ENCODE measurements around the gene TSSK6. TPM values are rescaled to one million over a fixed set of nuclear protein-coding genes. Genes with fewer than 3 reads are reported as not detected.

Gene TSSK6
- total and polyA plus RNA-seq, 9 donors = 0.31 to 0.80 (median 0.64) TPM

Other genes with a start within 250 kb of the TSSK6 start
- 1.3 TPM for gene TM6SF2, start 242.2 kb downstream of the TSSK6 start, total RNA-seq
- 1 to 10 TPM; 1.8 to 6.7 (median 2.4) TPM for gene TM6SF2, start 242.2 kb downstream of the TSSK6 start, polyA plus RNA-seq (ENCODE audit: insufficient read depth in 1 of 8, insufficient read length in 8 of 8, low replicate concordance in 1 of 8)
- 22.2 TPM for gene SUGP1, start 195.0 kb downstream of the TSSK6 start, total RNA-seq
- gene SUGP1, start 195.0 kb downstream of the TSSK6 start, polyA plus RNA-seq (ENCODE audit: insufficient read depth in 1 of 8, insufficient read length in 8 of 8, low replicate concordance in 1 of 8) = 10 to 100 TPM; 32.4 to 43.9 (median 37.5) TPM
- 28.9 TPM for gene MAU2, start 194.7 kb downstream of the TSSK6 start, total RNA-seq
- 10 to 100 TPM; 29.0 to 67.8 (median 41.3) TPM for gene MAU2, start 194.7 kb downstream of the TSSK6 start, polyA plus RNA-seq (ENCODE audit: insufficient read depth in 1 of 8, insufficient read length in 8 of 8, low replicate concordance in 1 of 8)
- gene GATAD2A, start 109.9 kb downstream of the TSSK6 start, total RNA-seq = 25.1 TPM
- gene GATAD2A, start 109.9 kb downstream of the TSSK6 start, polyA plus RNA-seq (ENCODE audit: insufficient read depth in 1 of 8, insufficient read length in 8 of 8, low replicate concordance in 1 of 8) = 10 to 100 TPM; 40.7 to 62.2 (median 50.2) TPM
- 242 TPM for gene NDUFA13, start 677 bp upstream of the TSSK6 start, total RNA-seq
- 100 to 1,000 TPM; 192 to 240 (median 222) TPM for gene NDUFA13, start 677 bp upstream of the TSSK6 start, polyA plus RNA-seq (ENCODE audit: insufficient read depth in 1 of 8, insufficient read length in 8 of 8, low replicate concordance in 1 of 8)
- 1.6 TPM for gene YJEFN3, start 13.4 kb upstream of the TSSK6 start, total RNA-seq
- gene YJEFN3, start 13.4 kb upstream of the TSSK6 start, polyA plus RNA-seq (ENCODE audit: insufficient read depth in 1 of 8, insufficient read length in 8 of 8, low replicate concordance in 1 of 8) = 10 to 100 TPM in 2 of 8 donors, 1 to 10 TPM in 6; 3.2 to 10.7 (median 7.4) TPM
- 22.0 TPM for gene CILP2, start 22.7 kb upstream of the TSSK6 start, total RNA-seq
- 10 to 100 TPM in 3 of 8 donors, 1 to 10 TPM in 5; 1.3 to 52.6 (median 5.8) TPM for gene CILP2, start 22.7 kb upstream of the TSSK6 start, polyA plus RNA-seq (ENCODE audit: insufficient read depth in 1 of 8, insufficient read length in 8 of 8, low replicate concordance in 1 of 8)
- gene PBX4, start 103.1 kb upstream of the TSSK6 start, total RNA-seq = 1.5 TPM
- 1 to 10 TPM; 1.6 to 3.1 (median 2.3) TPM for gene PBX4, start 103.1 kb upstream of the TSSK6 start, polyA plus RNA-seq (ENCODE audit: insufficient read depth in 1 of 8, insufficient read length in 8 of 8, low replicate concordance in 1 of 8)
- gene LPAR2, start 112.7 kb upstream of the TSSK6 start, total RNA-seq = 2.2 TPM
- gene LPAR2, start 112.7 kb upstream of the TSSK6 start, polyA plus RNA-seq (ENCODE audit: insufficient read depth in 1 of 8, insufficient read length in 8 of 8, low replicate concordance in 1 of 8) = 10 to 100 TPM in 1 of 8 donors, 1 to 10 TPM in 7; 3.0 to 12.2 (median 6.3) TPM
- 2.0 TPM for gene GMIP, start 128.1 kb upstream of the TSSK6 start, total RNA-seq
- gene GMIP, start 128.1 kb upstream of the TSSK6 start, polyA plus RNA-seq (ENCODE audit: insufficient read depth in 1 of 8, insufficient read length in 8 of 8, low replicate concordance in 1 of 8) = 1 to 10 TPM; 2.3 to 5.1 (median 3.6) TPM
- gene ATP13A1, start 148.1 kb upstream of the TSSK6 start, total RNA-seq = 14.6 TPM
- 10 to 100 TPM; 20.7 to 36.6 (median 27.8) TPM for gene ATP13A1, start 148.1 kb upstream of the TSSK6 start, polyA plus RNA-seq (ENCODE audit: insufficient read depth in 1 of 8, insufficient read length in 8 of 8, low replicate concordance in 1 of 8)
- 5.6 TPM for gene ZNF101, start 153.3 kb upstream of the TSSK6 start, total RNA-seq
- gene ZNF101, start 153.3 kb upstream of the TSSK6 start, polyA plus RNA-seq (ENCODE audit: insufficient read depth in 1 of 8, insufficient read length in 8 of 8, low replicate concordance in 1 of 8) = 1 to 10 TPM; 4.6 to 7.6 (median 5.7) TPM
- gene ZNF14, start 217.6 kb upstream of the TSSK6 start, total RNA-seq = 9.1 TPM
- 1 to 10 TPM; 3.6 to 5.6 (median 4.9) TPM for gene ZNF14, start 217.6 kb upstream of the TSSK6 start, polyA plus RNA-seq (ENCODE audit: insufficient read depth in 1 of 8, insufficient read length in 8 of 8, low replicate concordance in 1 of 8)